ENCODE data around the gene RYR1. TPM values are rescaled to one million over a fixed set of nuclear protein-coding genes. Genes with fewer than 3 reads are reported as not detected.

The RYR1 gene
- total RNA-seq, 2 experiments from 2014 or later: 0.54 to 1.4 TPM

DNA sequence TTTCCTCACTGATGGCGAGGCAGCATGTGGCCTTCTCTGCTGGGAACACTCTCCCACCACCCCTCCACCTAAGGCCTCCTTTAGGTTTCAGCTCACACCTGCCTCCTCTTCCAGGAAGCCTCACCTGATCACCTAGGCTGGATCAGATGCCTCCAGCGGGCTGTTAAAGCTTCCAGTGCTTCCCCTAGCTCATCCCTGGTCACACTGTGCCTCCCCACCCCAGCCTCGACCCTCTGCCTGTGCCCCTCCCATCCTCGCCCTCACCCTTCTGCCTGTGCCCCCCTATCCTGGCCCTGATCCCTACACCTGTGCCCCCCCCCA, 150.5 kb downstream of the RYR1 start:
- Histone ChIP-seq H3K4me2 (ENCODE audit: low read length) (peak overlapping the region; percentile 38), H3K9me3 (ENCODE audit: low read length) (no peaks in the 10 kb centered on the region)
- CTCF ChIA-PET (ENCODE audit: unreplicated experiment): no interaction called here

DNA sequence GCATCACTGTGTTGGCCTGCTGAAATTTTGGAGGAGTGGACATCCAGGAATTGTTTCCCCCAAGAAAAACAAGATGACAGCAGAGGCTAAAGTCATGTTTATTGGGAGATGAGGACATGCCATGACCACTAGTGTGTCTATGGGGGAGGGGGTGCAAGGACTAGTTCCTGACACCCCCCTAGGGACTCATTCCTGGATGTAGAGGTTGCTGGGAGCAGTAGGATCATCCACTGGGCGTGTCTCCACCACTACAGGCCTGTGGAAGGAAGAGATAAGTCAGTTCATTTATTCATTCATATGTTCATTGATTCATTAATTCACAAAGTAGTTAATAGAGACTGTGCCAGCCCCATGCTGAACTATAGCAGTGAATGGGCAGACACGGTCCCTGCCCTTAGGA, 154.1 kb downstream of the RYR1 start:
- Histone ChIP-seq H3K4me3 (ENCODE audit: low read depth, low read length, poor library complexity, severe bottlenecking) (no peak overlapping the region), H3K9me2 (ENCODE audit: insufficient read depth, low read length) (no peaks in the 10 kb centered on the region), H3K79me2 (ENCODE audit: insufficient read depth, low read depth, low read length) (no peaks in the 10 kb centered on the region), H3K4me2 (ENCODE audit: low read length) (no peak overlapping the region), H3K4me1 (ENCODE audit: insufficient read depth, low read length, poor library complexity, severe bottlenecking) (peaks cover 22% of the 10 kb centered on the region), H3K27ac (ENCODE audit: low read depth, low read length, poor library complexity, severe bottlenecking) (no peak overlapping the region), H2AFZ (ENCODE audit: low read length) (no peak overlapping the region), H4K20me1 (ENCODE audit: insufficient read depth, low read length) (no peaks in the 10 kb centered on the region), H3K9me3 (ENCODE audit: low read length) (no peaks in the 10 kb centered on the region), H3K36me3 (ENCODE audit: insufficient read depth, low read length) (peaks cover 51% of the 10 kb centered on the region)
- ChIA-PET CTCF (ENCODE audit: unreplicated experiment) (no interaction called here), POLR2A (interaction anchor here (0.6 kb wide), 1 partner anchor 138 kb away, joined by 4 read pairs; no protein-coding TSS in a partner anchor)
- DNase-seq (ENCODE audit: low spot score): no peak
- TF ChIP-seq, protein P1, sequence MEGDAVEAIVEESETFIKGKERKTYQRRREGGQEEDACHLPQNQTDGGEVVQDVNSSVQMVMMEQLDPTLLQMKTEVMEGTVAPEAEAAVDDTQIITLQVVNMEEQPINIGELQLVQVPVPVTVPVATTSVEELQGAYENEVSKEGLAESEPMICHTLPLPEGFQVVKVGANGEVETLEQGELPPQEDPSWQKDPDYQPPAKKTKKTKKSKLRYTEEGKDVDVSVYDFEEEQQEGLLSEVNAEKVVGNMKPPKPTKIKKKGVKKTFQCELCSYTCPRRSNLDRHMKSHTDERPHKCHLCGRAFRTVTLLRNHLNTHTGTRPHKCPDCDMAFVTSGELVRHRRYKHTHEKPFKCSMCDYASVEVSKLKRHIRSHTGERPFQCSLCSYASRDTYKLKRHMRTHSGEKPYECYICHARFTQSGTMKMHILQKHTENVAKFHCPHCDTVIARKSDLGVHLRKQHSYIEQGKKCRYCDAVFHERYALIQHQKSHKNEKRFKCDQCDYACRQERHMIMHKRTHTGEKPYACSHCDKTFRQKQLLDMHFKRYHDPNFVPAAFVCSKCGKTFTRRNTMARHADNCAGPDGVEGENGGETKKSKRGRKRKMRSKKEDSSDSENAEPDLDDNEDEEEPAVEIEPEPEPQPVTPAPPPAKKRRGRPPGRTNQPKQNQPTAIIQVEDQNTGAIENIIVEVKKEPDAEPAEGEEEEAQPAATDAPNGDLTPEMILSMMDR (conservative IDR thresholded peaks at IDR 0.05; ENCODE audit: low read length): no peak
- TF ChIP-seq EZH2phosphoT487 (IDR thresholded peaks at IDR 0.05; ENCODE audit: borderline replicate concordance, low read depth, low read length): no peak
- BruUV-seq (replicated peaks): no TSS peak
- intact Hi-C loops (cut with micrococcal nuclease; ENCODE audit: unreplicated experiment): no loop called here

More for the DNA sequence above, 150.5 kb downstream of the RYR1 start:
- H3K4me1 ChIP-seq (ENCODE audit: insufficient read depth, low read length, poor library complexity, severe bottlenecking): peaks cover 23% of the 10 kb centered on the region
- H3K27ac ChIP-seq (ENCODE audit: low read depth, low read length, poor library complexity, severe bottlenecking): peak overlapping the region; percentile 56
- H3K9me2 ChIP-seq (ENCODE audit: insufficient read depth, low read length): no peaks in the 10 kb centered on the region
- peak overlapping the region; percentile 15; the same call in 1 of the 2 replicates for H2AFZ ChIP-seq (ENCODE audit: low read length)
- no peak for TF ChIP-seq EZH2phosphoT487 (IDR thresholded peaks at IDR 0.05; ENCODE audit: borderline replicate concordance, low read depth, low read length)
- TF ChIP-seq, protein P1 (conservative IDR thresholded peaks at IDR 0.05; ENCODE audit: low read length): no peak
- H3K36me3 ChIP-seq (ENCODE audit: insufficient read depth, low read length): peaks cover 26% of the 10 kb centered on the region
- H4K20me1 ChIP-seq (ENCODE audit: insufficient read depth, low read length): no peaks in the 10 kb centered on the region
- POLR2A ChIA-PET: no interaction called here
- no peak overlapping the region for H3K4me3 ChIP-seq (ENCODE audit: low read depth, low read length, poor library complexity, severe bottlenecking)
- no peaks in the 10 kb centered on the region for H3K79me2 ChIP-seq (ENCODE audit: insufficient read depth, low read depth, low read length)
- no TSS peak for BruUV-seq (replicated peaks)
- no peak for DNase-seq (ENCODE audit: low spot score)
- intact Hi-C loops (cut with micrococcal nuclease; ENCODE audit: unreplicated experiment): loop anchor here (1.0 kb wide), 1 partner anchor 40 kb away; no protein-coding TSS in a partner anchor

DNA sequence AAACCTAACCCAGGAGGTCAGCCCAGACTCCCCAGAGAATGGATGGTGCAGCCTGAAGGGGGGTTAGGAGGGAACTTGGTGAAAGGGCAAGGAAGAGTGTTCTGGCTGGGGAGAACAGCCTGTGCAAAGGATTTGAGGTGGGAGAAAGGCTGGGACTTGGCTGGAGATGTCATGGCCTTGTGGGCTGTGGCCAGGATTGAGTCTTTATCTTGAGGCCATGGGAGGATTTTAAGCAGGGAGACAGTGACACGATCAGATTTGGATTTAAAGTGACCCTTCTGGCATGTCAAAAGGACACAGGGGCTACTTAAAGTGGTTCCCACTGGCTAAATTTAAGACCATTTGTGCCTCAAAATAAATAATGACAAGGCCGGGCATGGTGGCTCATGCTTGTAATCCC, 154.6 kb downstream of the RYR1 start:
- ChIA-PET POLR2A (interaction anchor here (0.7 kb wide), 1 partner anchor 68 kb away, joined by 3 read pairs; no protein-coding TSS in a partner anchor), CTCF (ENCODE audit: unreplicated experiment) (no interaction called here)
- TF ChIP-seq, protein P1 (conservative IDR thresholded peaks at IDR 0.05; ENCODE audit: low read length): no peak
- no peak for TF ChIP-seq EZH2phosphoT487 (IDR thresholded peaks at IDR 0.05; ENCODE audit: borderline replicate concordance, low read depth, low read length)
- peaks cover 54% of the 10 kb centered on the region for H3K36me3 ChIP-seq (ENCODE audit: insufficient read depth, low read length)
- BruUV-seq (replicated peaks): no TSS peak
- no peak overlapping the region for H3K27ac ChIP-seq (ENCODE audit: low read depth, low read length, poor library complexity, severe bottlenecking)
- H3K4me1 ChIP-seq (ENCODE audit: insufficient read depth, low read length, poor library complexity, severe bottlenecking): peaks cover 17% of the 10 kb centered on the region
- H3K9me3 ChIP-seq (ENCODE audit: low read length): no peaks in the 10 kb centered on the region
- no peak overlapping the region for H3K4me2 ChIP-seq (ENCODE audit: low read length)
- no peak overlapping the region for H3K4me3 ChIP-seq (ENCODE audit: low read depth, low read length, poor library complexity, severe bottlenecking)
- no peaks in the 10 kb centered on the region for H3K79me2 ChIP-seq (ENCODE audit: insufficient read depth, low read depth, low read length)
- H3K9me2 ChIP-seq (ENCODE audit: insufficient read depth, low read length): no peaks in the 10 kb centered on the region
- no peak overlapping the region for H2AFZ ChIP-seq (ENCODE audit: low read length)
- no peaks in the 10 kb centered on the region for H4K20me1 ChIP-seq (ENCODE audit: insufficient read depth, low read length)
- intact Hi-C loops (cut with micrococcal nuclease; ENCODE audit: unreplicated experiment): no loop called here
- no peak for DNase-seq (ENCODE audit: low spot score)

Data from OCI-LY7 (cell line).